Measurements from ENCODE around the gene ENPP7. TPM values are rescaled to one million over a fixed set of nuclear protein-coding genes. Genes with fewer than 3 reads are reported as not detected.

The ENPP7 gene
- total RNA-seq, 1 experiment from 2014 or later: not detected

DNA sequence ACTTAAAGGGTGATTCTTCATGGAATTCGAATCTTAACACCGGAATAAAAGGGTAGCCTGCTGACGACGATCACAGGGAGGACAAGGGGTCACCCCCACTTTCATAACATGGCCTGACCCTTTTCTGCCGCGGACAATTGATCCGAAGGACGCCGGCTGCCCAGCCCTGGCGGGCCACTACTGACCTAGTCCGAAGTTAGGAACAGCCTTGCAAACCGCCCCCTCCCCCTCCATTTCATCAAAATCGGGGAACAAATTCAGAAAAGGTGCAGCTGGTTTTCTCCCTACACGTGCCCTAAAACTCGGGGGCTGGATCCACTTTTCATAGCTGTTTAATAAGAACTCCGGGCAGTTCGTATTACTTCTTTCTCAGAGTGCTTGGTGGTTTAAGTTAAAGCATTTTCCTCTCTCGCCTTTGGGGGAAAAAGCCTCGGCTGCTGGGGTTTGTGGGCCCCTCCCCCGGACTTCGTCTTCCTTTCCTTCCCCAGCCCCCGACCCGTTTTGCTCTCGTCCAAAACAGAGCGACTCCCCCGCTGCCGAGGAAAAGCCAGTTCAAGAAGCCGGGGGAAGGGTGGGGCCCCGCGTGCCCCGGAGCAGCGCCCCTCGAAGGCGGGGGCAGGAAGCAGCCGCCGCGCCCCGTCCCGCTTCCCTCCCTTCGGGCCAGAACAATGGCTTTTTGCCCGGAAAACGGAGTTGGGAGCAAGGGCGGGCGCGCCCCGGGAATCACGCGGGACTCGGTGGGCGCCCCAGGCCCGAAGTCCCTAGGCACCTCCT is 46.6 kb downstream of the ENPP7 start:
- peak; percentile 51 for DNase-seq (ENCODE audit: low read depth)

DNA sequence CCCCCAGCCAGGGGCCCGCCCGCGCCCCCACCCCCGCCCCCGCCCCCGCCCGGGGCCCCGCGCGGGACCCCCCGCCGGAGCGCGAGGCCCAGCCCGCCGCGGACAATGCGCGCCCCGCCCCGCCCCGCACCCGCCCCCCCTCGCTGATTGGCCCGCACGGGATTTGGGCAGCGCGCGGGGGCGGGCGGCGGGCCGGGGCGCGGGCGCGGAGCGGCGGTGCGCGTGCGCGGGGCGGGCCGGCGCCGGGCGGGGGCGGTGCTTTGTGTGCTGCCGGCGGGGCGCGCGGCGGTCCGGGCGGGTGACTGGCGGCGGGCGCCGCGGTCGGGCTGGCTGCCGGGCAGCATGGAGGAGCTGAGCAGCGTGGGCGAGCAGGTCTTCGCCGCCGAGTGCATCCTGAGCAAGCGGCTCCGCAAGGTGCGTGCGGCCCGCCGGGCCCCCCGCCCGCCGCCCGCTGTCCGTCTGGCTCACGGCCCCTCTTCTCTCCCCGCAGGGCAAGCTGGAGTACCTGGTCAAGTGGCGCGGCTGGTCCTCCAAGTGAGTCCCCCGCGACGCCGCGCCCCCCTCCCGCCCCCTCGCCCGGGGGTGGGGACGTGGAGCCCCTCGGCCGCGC is 47.3 kb downstream of the ENPP7 start, which contains the start of gene CBX2:
TSS of gene CBX2 (plus strand) at position 255 of the 610 bp plus-strand sequence. CDS start at position 343, 88 bp downstream.
- peak; percentile 51 for DNase-seq (ENCODE audit: low read depth)

DNA sequence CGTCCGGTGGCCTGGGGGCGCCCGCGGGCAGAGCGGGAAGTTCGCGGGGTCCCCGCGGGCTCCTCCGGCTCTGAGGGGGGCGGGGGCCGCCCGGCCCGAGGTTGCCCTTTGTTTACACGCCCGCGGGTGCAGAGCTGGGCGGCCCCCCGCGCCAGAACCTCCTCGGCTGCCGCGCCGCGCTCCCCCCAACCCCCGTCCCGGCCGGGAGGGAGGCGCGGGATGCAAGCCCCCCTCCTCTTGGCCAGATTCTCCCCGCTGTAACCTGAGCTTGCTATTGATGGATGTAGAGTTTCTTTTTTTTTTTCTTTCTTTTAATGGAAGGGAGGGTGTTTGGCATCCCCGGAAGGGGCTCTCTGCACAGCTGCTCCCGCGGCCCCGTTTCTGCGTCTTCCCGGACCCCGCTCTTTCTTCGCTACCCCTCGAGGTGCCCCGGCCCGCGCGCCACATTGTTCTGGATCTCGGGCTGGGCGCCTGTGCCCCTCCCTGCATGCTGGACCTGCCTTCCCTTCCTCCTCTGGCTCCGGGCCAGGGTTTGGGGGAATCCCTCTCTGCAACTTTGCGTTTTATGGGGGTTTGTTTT is 47.9 kb downstream of the ENPP7 start:
- DNase-seq (ENCODE audit: low read depth): no peak

DNA sequence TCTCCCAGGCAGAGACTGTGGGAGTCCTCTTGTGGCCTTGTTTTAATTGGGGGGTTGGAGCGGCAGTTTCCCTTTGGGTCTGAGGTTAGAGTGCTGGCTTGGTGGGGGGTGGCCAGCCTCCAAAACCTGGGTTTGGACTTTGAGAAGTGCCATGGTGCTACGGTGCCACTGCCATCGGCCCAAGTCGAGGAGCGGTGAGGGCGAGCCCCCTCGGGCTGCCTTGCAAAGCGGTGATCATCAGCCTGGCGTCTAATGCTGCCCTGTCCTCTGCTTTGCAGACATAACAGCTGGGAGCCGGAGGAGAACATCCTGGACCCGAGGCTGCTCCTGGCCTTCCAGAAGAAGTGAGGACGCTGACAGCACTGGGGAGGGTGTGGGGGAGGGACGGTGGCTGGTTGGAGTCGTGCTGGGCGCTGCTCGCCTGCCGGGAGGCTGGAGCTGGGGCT is 48.4 kb downstream of the ENPP7 start:
- no peak for DNase-seq (ENCODE audit: low read depth)

DNA sequence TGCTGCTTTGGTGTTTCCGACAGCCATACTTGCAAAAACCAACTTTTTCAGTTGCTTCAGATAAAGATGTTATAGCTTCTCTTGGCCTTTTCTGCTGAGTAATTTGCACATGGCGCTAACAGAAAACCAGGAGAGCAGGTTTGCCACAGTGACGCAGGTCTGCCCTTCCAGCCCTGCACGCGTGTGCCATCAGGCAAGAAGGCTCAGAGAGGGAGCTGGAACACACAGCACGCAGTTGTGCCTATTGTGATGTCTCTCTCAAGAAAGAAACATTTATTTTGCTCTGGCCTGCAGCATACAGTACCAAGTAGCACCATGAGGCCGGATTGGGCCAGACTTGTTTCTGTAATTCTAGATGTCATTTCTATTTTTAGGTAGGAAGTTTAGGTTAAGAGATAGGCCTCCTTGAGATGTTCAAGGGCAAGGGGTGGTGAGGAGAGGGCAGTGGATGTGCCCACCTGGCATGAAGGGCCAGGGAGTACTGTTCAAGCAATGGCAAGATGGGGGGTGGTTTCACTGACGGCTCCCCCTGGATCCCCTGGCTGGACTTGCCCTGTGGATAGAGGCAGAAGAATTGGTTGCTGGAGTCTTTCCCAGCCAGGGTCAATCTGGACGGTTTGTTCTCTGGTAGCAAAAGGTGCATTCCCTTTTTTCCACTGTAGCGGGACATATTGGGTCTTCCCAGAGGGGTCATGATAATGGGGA is 49.1 kb downstream of the ENPP7 start:
- DNase-seq (ENCODE audit: low read depth): no peak

DNA sequence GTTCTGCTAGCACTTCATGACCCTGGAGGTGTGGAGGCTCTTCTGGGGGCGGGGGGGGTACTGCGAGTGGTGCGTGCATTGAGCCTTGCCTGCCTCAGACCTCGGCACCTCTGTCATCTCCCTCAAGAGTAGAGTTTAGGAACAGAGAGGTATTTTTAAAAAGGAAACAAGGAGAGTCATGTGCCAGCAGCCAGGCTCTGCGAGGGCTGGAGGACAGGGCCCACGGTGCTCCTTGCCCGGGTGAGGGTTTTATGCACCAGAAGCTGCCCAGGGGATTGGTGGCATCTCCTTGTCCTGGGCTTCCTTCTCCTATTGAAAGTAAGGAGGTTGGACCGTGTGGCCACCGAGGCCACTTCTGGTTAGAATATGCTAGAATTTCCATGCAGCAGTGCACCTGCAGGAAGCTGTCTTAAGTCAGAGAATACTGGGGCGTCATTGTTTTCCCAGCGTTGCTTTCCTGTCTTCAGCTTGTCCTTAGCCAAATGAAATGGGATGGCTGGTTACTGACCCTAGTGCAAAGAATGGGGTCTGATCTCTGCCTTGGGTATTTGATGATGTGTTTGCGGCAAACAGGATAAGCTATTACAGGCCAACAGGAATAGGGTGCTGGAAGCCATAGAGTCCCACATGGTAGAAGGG is 50.4 kb downstream of the ENPP7 start:
- no peak for DNase-seq (ENCODE audit: low read depth)

DNA sequence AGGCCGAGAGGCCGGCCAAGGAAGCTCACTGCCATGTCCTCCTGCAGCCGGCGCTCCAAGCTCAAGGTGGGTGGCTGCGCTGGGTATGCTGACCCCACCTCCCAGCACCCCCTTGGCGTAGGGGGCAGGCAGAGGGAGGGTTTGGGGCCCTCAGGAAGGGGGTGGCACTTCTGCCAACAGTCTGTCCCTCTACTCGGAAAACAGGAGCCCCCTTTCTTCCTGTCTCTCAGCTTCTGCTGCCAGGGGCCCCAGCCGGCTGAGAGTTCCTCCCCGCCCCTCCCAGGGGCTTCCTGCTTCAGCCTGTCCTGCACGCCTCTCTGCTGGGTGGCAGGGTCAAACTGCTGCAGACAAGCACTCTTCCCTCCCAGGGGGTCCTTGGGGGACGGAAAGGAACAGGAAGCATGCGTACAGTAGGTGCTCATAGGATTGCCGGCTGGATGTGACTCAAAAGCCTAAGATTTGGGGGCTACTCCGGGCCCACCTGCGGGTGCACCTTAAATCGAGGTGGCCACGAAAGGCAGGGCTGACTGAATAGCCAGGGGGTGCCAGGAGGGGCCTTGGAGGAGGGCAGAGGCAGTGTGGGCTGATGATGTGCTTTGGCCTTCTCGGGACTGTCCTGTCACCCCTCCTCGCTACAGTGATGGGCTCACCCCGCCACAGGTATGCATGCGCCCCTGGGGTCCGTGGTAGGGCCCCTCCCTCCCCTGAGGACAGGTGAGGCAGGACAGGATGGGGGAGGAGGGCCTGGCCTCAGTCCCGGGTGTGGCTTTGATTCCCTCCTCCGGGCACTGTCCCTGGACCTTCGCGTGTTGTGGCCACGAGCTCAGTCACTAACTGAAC is 51.2 kb downstream of the ENPP7 start:
- no peak for DNase-seq (ENCODE audit: low read depth)

DNA sequence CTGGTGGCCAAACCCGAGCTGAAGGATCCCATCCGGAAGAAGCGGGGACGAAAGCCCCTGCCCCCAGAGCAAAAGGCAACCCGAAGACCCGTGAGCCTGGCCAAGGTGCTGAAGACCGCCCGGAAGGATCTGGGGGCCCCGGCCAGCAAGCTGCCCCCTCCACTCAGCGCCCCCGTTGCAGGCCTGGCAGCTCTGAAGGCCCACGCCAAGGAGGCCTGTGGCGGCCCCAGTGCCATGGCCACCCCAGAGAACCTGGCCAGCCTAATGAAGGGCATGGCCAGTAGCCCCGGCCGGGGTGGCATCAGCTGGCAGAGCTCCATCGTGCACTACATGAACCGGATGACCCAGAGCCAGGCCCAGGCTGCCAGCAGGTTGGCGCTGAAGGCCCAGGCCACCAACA is 53.1 kb downstream of the ENPP7 start:
- DNase-seq (ENCODE audit: low read depth): no peak

DNA sequence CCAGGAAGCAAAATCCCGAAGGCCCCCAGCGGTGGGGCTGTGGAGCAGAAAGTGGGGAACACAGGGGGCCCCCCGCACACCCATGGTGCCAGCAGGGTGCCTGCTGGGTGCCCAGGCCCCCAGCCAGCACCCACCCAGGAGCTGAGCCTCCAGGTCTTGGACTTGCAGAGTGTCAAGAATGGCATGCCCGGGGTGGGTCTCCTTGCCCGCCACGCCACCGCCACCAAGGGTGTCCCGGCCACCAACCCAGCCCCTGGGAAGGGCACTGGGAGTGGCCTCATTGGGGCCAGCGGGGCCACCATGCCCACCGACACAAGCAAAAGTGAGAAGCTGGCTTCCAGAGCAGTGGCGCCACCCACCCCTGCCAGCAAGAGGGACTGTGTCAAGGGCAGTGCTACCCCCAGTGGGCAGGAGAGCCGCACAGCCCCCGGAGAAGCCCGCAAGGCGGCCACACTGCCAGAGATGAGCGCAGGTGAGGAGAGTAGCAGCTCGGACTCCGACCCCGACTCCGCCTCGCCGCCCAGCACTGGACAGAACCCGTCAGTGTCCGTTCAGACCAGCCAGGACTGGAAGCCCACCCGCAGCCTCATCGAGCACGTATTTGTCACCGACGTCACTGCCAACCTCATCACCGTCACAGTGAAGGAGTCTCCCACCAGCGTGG is 53.7 kb downstream of the ENPP7 start:
- DNase-seq (ENCODE audit: low read depth): no peak

DNA sequence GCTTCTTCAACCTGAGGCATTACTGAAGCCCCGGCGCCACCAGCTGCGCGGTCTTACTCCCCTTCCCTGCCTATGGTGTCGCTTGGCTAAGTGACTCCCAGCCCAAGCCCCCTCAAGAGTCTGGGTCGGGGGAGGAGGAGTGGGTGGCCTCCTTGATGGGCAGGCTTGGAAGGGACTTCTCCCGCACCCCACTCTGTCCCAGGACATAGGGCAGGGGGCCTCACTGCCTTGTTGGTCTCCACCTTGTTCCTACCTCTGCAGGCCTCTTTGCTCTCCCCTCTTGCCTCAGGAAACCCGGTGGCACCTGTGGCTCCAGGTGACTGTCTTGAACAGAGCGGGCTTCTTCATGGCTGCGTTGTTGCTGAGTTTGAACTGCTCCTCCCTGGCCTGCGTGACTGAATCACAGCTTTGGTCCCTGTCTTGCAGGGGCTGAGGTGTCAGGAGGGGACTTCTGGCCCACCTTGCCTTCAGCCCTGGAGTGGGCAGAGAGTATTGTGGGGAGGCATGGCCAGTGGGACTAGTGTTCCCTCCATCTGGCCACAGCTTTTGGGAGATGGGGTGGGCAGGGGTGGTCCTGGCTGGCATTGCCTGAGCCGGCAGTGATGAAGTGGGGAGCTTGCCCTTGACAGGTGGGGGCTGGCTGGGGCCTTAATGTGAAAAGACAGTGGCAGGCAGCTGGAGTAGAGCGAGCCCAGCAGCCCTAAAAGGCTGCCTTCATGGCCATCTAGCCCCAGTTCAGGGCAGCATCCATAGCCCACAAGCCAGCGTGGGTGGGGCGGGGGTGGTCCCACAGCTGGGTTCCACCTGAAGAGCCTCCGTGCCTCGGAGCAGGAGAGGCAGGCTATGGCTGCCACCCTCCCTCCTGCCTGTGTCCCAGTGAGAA is 54.5 kb downstream of the ENPP7 start:
- DNase-seq (ENCODE audit: low read depth): no peak

DNA sequence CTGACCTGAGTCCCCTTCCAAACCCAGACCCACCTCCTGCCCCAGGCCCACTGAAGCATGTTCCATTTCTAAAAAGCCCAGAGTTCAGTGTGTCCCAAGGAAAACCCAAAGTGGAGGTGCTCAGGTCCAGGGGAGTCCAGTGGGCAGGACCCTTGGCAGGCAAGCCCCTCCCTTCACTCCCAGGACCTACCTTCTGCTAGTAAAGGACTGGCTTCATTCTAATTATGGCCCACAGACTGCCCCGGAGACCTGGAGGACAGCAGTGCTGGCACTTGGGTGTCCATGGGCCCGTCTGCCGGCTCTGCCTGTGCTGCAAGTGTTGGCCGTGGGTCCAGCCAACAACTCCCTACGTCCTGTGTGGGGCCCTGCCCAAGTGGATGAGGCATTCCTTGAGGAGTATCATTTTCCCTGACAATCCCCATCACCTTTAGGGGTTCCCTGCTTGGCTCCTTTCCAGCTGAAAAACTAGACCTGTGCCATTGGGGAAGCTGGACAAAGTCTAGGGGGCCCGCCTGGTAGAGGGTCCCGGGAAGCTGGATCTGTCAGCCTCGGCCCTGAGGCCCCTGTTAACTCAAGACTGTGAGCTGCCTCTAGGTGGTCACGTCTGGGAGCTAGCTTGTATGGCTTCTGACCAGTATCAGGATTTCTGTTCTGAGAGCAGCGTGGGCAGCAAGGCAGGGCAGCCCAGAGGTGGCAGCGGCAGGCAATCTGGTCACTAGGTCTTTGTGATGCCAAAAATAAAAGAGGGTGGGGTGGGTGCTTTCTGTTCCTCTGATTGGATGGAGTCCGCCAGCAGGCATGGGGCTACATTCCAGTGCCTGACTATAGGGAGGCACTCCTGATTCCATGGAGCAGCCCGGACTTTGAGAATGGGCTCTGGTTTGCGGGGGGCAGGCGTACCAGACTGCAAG is 55.4 kb downstream of the ENPP7 start:
- no peak for DNase-seq (ENCODE audit: low read depth)

DNA sequence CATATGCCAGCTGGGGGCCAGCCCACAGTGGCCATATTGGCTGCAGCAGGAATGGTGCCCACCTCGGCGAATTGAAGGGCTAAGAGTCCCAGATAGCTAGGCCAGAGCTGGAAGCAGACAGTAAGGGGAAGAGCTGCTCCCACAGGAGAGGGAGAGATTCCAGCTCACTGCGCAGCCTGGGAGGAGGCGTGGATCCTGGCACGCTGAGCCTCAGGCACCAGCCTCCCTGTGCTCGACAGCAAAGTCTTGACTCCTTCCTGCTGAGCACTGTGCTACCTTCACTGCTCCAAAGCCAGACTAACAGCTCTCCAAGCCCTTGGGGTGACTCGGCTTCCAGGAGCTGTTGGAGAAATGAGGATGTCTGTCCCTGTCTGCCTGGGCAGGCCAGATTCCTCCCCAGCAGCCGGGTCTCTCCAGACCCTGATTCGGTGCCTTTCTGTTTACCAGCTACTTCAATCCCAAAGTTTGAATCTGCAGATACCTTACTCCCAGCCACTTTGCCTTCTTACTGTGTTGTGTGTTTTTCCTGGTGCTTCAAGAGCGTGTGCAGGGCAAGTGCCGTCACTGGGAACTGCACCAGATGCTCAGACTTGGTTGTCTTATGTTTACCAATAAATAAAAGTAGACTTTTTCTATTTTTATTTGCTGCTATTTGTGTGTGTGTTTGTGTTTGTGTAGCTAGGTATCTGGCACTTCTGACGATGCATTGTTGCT is 56.3 kb downstream of the ENPP7 start:
- no peak for DNase-seq (ENCODE audit: low read depth)

DNA sequence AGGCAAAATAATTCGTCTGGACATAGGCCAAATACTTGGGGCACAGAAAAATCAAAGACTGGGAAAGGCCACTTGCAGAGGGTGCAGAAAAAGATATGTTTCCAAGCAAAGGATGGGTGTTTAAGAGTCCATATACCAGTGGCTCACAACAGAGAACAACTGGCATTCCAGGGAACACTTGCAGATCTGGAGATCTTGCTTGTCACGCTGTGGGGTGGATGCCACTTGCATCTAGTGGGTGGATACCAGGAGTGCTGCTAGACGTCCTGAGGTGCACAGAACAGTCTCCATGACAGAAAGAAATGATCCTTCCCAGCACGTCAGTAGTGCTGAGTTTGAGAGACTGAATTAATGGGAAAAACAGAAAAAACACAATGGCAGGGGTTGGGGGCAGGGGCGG is 57.7 kb downstream of the ENPP7 start:
- no peak for DNase-seq (ENCODE audit: low read depth)

DNA sequence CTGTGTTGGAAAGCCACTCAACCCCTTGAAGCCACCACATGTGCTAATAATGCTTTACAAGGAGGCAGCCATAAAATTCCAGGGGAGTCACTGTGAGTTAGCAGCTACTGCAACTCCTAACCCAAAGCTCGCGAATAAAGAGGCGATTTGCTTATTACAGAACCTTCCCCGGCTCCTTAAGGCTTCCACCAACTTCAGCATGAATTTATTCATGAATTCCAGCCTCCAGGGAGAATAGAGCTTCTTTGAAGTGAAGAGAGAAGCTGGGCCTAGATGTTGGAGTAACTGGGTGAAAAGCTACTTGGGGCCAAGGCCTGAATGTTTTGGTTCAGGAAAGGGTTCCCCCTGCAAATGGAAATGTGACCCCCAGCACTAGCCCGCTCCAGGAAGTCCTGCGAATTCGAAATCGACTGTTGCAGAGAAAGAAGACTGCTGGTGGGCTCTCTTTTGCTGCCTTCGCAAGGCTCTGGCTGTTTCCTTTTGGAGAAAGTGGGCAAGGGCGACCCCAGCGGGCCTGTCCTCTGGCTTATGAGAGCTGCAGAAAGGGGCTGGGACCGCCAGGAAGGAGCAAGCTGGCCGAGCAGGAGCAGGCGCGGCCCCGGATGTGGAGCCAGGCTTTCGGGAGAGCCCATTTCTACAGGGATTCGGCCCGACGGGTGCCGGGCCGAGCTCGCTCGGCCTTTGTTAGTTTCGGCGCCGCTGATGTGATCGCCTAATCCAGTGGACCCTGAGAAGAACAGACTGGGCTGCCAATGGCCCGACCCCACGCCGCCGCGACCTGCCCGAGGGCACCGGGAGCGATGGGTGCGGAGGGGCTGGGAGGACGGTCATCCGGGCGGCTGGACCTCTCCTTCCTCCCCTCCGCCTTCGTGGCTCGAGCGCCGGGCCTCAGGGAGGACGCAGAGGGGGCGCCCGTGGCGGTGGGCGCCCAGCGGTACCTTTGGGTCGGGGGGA is 58.5 kb downstream of the ENPP7 start:
- DNase-seq (ENCODE audit: low read depth): no peak

DNA sequence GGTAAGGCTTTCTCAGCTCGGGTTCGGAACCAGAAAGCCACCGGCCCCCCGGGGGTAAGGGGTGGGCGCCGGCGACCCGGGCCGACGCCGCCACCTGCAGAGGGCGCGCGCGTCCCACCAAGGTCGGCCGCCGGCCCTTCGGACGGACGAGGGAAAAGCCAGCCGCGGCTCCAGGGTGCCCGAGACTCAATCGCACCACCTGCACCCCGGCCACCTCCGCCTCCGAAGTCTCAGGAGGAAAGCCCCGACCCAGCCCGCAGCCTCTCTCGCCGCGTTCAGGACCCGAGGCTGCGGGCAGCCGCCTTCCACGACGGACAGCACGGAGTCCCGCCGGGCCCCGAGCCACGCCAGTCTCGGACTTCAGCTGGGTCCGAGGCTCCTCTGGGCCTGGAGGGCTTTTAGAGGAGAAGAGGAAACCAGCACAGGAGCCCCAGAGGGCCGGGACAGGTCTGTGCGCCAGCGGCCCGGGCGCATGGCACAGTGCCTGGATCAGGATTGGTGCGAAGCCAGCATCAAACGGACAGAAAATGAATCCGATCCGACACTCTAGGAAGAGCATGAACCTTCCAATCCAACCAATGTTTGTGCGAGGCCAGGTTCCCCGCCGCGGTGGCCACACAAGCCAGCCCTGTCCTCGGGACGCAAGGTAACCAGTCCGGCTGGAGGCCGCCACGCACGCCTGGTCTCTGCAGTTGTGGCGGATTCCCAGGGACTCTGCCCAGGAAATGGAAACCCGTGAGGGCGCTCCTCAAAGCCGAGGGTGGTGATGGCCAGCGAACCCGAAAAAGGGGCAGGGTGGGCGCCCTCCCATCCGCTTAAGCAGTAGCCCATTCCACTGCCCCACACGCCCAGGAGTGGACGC is 59.4 kb downstream of the ENPP7 start:
- no peak for DNase-seq (ENCODE audit: low read depth)

Data from LHCN-M2 (cell line).